Measurements from ENCODE around the gene VWA8. TPM values are rescaled to one million over a fixed set of nuclear protein-coding genes. Genes with fewer than 3 reads are reported as not detected.

The VWA8 gene
- total and polyA plus RNA-seq, 2 of the 13 experiments (the other 11 are each of a cell fraction or from before 2014, with no cell fraction given) = 9.1 to 17.3 TPM

DNA sequence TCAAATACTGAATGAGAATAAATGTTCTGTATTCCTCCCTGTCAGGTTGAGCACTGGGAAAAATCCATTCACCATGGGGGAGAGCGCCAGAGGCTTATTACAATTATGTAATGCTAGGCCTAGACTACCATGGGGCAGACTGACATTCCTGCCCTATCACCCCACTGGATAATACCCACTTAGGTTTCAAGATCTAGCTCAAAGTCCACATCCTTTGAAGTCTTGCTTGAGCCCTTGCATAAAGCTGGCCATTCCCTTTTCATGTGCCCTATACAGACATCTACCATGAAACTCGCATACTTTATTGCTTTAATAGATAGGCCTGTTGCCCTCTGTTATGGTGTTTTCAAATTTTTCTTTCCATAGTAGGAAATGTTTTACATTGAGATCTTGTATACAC lies 354.3 kb downstream of the VWA8 start (continued):
- TF ChIP-seq HMG20B (CRISPR knock-in tag; conservative IDR thresholded peaks at IDR 0.05) (no peak; the same call in 1 of the 2 replicates), ZFAT (CRISPR knock-in tag; conservative IDR thresholded peaks at IDR 0.05) (no peak), KAT2B (IDR thresholded peaks at IDR 0.05; ENCODE audit: borderline replicate concordance, low read depth, low read length) (no peak), DMAP1 (CRISPR knock-in tag; IDR thresholded peaks at IDR 0.05) (no peak; the same call in 1 of the 2 replicates), TSC22D2 (CRISPR knock-in tag; IDR thresholded peaks at IDR 0.05; ENCODE audit: borderline replicate concordance) (no peak), ZNF430 (CRISPR knock-in tag; IDR thresholded peaks at IDR 0.05) (no peak), ZFY (CRISPR knock-in tag; IDR thresholded peaks at IDR 0.05) (peak; percentile 38; the same call in 1 of the 2 replicates), ZNF136 (CRISPR knock-in tag; IDR thresholded peaks at IDR 0.05; ENCODE audit: low read depth) (no peak), ZNF451 (CRISPR knock-in tag; IDR thresholded peaks at IDR 0.05) (no peak), KLF12 (CRISPR knock-in tag; IDR thresholded peaks at IDR 0.05; ENCODE audit: borderline replicate concordance) (no peak), ZNF879 (CRISPR knock-in tag; IDR thresholded peaks at IDR 0.05) (no peak), ZNF234 (CRISPR knock-in tag; conservative IDR thresholded peaks at IDR 0.05) (no peak)
- TF ChIP-seq, protein P1, sequence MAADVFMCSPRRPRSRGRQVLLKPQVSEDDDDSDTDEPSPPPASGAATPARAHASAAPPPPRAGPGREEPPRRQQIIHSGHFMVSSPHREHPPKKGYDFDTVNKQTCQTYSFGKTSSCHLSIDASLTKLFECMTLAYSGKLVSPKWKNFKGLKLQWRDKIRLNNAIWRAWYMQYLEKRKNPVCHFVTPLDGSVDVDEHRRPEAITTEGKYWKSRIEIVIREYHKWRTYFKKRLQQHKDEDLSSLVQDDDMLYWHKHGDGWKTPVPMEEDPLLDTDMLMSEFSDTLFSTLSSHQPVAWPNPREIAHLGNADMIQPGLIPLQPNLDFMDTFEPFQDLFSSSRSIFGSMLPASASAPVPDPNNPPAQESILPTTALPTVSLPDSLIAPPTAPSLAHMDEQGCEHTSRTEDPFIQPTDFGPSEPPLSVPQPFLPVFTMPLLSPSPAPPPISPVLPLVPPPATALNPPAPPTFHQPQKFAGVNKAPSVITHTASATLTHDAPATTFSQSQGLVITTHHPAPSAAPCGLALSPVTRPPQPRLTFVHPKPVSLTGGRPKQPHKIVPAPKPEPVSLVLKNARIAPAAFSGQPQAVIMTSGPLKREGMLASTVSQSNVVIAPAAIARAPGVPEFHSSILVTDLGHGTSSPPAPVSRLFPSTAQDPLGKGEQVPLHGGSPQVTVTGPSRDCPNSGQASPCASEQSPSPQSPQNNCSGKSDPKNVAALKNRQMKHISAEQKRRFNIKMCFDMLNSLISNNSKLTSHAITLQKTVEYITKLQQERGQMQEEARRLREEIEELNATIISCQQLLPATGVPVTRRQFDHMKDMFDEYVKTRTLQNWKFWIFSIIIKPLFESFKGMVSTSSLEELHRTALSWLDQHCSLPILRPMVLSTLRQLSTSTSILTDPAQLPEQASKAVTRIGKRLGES (CRISPR knock-in tag; IDR thresholded peaks at IDR 0.05; ENCODE audit: borderline replicate concordance) = no peak
- TF ChIP-seq, protein P2, sequence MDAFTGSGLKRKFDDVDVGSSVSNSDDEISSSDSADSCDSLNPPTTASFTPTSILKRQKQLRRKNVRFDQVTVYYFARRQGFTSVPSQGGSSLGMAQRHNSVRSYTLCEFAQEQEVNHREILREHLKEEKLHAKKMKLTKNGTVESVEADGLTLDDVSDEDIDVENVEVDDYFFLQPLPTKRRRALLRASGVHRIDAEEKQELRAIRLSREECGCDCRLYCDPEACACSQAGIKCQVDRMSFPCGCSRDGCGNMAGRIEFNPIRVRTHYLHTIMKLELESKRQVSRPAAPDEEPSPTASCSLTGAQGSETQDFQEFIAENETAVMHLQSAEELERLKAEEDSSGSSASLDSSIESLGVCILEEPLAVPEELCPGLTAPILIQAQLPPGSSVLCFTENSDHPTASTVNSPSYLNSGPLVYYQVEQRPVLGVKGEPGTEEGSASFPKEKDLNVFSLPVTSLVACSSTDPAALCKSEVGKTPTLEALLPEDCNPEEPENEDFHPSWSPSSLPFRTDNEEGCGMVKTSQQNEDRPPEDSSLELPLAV (CRISPR knock-in tag; conservative IDR thresholded peaks at IDR 0.05; ENCODE audit: low read depth) = no peak
- TF ChIP-seq, protein P3, sequence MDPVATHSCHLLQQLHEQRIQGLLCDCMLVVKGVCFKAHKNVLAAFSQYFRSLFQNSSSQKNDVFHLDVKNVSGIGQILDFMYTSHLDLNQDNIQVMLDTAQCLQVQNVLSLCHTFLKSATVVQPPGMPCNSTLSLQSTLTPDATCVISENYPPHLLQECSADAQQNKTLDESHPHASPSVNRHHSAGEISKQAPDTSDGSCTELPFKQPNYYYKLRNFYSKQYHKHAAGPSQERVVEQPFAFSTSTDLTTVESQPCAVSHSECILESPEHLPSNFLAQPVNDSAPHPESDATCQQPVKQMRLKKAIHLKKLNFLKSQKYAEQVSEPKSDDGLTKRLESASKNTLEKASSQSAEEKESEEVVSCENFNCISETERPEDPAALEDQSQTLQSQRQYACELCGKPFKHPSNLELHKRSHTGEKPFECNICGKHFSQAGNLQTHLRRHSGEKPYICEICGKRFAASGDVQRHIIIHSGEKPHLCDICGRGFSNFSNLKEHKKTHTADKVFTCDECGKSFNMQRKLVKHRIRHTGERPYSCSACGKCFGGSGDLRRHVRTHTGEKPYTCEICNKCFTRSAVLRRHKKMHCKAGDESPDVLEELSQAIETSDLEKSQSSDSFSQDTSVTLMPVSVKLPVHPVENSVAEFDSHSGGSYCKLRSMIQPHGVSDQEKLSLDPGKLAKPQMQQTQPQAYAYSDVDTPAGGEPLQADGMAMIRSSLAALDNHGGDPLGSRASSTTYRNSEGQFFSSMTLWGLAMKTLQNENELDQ (CRISPR knock-in tag; IDR thresholded peaks at IDR 0.05; ENCODE audit: borderline replicate concordance) = no peak
- TF ChIP-seq, protein P4, sequence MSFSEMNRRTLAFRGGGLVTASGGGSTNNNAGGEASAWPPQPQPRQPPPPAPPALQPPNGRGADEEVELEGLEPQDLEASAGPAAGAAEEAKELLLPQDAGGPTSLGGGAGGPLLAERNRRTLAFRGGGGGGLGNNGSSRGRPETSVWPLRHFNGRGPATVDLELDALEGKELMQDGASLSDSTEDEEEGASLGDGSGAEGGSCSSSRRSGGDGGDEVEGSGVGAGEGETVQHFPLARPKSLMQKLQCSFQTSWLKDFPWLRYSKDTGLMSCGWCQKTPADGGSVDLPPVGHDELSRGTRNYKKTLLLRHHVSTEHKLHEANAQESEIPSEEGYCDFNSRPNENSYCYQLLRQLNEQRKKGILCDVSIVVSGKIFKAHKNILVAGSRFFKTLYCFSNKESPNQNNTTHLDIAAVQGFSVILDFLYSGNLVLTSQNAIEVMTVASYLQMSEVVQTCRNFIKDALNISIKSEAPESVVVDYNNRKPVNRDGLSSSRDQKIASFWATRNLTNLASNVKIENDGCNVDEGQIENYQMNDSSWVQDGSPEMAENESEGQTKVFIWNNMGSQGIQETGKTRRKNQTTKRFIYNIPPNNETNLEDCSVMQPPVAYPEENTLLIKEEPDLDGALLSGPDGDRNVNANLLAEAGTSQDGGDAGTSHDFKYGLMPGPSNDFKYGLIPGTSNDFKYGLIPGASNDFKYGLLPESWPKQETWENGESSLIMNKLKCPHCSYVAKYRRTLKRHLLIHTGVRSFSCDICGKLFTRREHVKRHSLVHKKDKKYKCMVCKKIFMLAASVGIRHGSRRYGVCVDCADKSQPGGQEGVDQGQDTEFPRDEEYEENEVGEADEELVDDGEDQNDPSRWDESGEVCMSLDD (CRISPR knock-in tag; IDR thresholded peaks at IDR 0.05; ENCODE audit: borderline replicate concordance) = no peak
- TF ChIP-seq, protein P5, sequence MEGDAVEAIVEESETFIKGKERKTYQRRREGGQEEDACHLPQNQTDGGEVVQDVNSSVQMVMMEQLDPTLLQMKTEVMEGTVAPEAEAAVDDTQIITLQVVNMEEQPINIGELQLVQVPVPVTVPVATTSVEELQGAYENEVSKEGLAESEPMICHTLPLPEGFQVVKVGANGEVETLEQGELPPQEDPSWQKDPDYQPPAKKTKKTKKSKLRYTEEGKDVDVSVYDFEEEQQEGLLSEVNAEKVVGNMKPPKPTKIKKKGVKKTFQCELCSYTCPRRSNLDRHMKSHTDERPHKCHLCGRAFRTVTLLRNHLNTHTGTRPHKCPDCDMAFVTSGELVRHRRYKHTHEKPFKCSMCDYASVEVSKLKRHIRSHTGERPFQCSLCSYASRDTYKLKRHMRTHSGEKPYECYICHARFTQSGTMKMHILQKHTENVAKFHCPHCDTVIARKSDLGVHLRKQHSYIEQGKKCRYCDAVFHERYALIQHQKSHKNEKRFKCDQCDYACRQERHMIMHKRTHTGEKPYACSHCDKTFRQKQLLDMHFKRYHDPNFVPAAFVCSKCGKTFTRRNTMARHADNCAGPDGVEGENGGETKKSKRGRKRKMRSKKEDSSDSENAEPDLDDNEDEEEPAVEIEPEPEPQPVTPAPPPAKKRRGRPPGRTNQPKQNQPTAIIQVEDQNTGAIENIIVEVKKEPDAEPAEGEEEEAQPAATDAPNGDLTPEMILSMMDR (CRISPR knock-in tag; IDR thresholded peaks at IDR 0.05) = no peak
- TF ChIP-seq, protein P6, sequence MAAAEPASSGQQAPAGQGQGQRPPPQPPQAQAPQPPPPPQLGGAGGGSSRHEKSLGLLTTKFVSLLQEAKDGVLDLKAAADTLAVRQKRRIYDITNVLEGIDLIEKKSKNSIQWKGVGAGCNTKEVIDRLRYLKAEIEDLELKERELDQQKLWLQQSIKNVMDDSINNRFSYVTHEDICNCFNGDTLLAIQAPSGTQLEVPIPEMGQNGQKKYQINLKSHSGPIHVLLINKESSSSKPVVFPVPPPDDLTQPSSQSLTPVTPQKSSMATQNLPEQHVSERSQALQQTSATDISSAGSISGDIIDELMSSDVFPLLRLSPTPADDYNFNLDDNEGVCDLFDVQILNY (CRISPR knock-in tag; conservative IDR thresholded peaks at IDR 0.05) = no peak
